H1 (cell line): ENCODE measurements around the gene ACADVL. TPM values are rescaled to one million over a fixed set of nuclear protein-coding genes. Genes with fewer than 3 reads are reported as not detected.

ENCODE experiments used
- CREB1 ChIP-seq: IDR thresholded peaks from 2 replicates; pipeline ENCODE4 v1.6.1; 2012; ENCODE audit warnings: inconsistent platforms
- EGR1 ChIP-seq: IDR thresholded peaks from 2 replicates; pipeline ENCODE4 v1.6.1; 2011; ENCODE audit warnings: low read depth, low read length, borderline replicate concordance
- EP300 ChIP-seq, 2 experiments: IDR thresholded peaks; 1 replicate in 1 of 2; 2 replicates in 1 of 2; pipeline ENCODE4 v1.6.1; 2011 to 2012; ENCODE audit warnings: low read depth in 2 of 2, low read length in 2 of 2, mild to moderate bottlenecking in 2 of 2, borderline replicate concordance in 1 of 2, inconsistent platforms in 1 of 2, moderate library complexity in 1 of 2
- GABPA ChIP-seq: IDR thresholded peaks from 2 replicates; pipeline ENCODE4 v1.6.1; 2011; ENCODE audit warnings: mild to moderate bottlenecking, low read length, moderate library complexity, borderline replicate concordance; ENCODE audit not compliant: insufficient read depth
- POLR2AphosphoS5 ChIP-seq: IDR thresholded peaks from 2 replicates; pipeline ENCODE4 v1.6.1; 2011; ENCODE audit warnings: low read depth, low read length
- RNF2 ChIP-seq: fragments of 200-900, 300-1000 bp; sonication (generic); IDR thresholded peaks from 2 replicates; pipeline ENCODE4 v1.7.1; 2016; ENCODE audit warnings: borderline replicate concordance, low read depth, mild to moderate bottlenecking, antibody characterized with exemption, low read length; ENCODE audit not compliant: poor library complexity, severe bottlenecking; ENCODE audit errors: missing control alignments
- SUZ12 ChIP-seq: fragments of 200-600 bp; sonication (generic); IDR thresholded peaks from 2 replicates; pipeline ENCODE4 v1.6.1; 2012; ENCODE audit warnings: mild to moderate bottlenecking, inconsistent platforms, low read length, moderate library complexity, mixed read lengths
- polyA plus RNA-seq, 7 experiments: library from polyadenylated mRNA; depleted of rRNA in 3 of 7; stranded (reverse) in 5 of 7; unstranded in 2 of 7; fragments of >200 nt in 5 of 7; fragments of 200-250 nt in 2 of 7; gene quantifications; 1 replicate in 5 of 7; 2 replicates in 1 of 7; 4 replicates in 1 of 7; pipeline versions ENCODE4 v1.2.1 to v1.2.3, GENCODE V29; 2011 to 2013; ENCODE audit warnings: missing spikeins in 2 of 7, mixed read lengths in 2 of 7
- total RNA-seq: library from RNA; stranded (reverse); fragmentation: NEBNext Ultra II Directional; extraction: Animal tissue kit (Norgen Biotek cat#: 25700); gene quantifications from 2 replicates; pipeline ENCODE4 v1.2.1, GENCODE V29; 2021
- TF ChIP-seq, protein P1 (sequence below): IDR thresholded peaks from 2 replicates; pipeline ENCODE4 v1.6.1; 2012; ENCODE audit warnings: inconsistent platforms

Gene ACADVL
- total and polyA plus RNA-seq, 2 of the 8 experiments (the other 6 are each of a cell fraction or from before 2014, with no cell fraction given) = 181 to 231 TPM

DNA sequence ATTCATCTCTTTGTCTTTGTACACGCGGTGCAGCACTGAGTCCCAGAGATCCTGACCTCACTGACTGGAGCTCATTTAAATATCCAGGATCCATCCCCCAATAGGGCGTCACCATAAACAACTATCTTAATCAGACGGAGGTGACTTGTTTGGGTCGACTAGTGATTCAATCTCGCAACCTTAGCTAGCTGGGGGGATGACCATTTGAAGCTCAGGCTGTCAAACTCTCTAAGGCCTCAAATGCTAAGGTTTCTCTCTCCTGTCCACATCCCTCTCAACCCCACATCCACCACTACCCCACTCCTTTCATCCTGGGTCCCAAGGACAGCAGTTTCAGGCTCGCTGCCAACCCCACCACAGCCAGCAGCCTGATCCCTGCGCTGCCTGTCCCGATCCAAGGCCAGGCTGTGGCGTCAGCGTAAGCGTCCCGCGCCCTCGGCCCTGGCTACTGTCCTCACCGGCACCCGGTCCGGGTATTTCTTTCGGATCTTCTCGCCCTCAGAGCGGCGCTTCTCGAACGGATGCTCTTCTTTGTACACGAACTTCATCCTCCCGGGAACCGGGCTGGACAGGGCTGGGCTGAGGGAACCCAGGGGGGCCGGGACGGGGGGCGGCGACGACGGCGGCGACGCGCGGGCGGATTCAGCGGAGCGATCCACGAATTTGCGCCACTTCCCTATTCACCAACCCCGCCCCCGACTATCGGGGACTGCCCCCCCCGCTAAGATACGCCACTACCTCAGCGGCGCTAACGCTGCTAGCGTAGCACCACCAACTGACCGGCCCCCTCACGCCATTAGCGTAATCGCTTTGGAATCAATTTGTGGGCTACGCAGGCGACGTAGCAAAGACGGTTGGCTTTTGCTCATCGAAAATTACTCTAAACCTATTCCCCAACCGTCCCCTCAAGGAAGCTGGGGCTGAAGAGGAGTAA lies 22.3 kb downstream of the ACADVL start, which contains the start of gene GABARAP (continued):
- peak; percentile 71; the same call in 1 of the 2 replicates for TF ChIP-seq EGR1
- no peak for TF ChIP-seq RNF2
- TF ChIP-seq, protein P1, sequence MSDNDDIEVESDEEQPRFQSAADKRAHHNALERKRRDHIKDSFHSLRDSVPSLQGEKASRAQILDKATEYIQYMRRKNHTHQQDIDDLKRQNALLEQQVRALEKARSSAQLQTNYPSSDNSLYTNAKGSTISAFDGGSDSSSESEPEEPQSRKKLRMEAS = peak; percentile 49
- no peak for TF ChIP-seq EP300 (IDR thresholded peaks at IDR 0.05; ENCODE audit: borderline replicate concordance in 1 of 2, low read depth in 2 of 2, low read length in 2 of 2)
- peak; percentile 80 for TF ChIP-seq CREB1
- no peak for TF ChIP-seq SUZ12
- peak; percentile 11 for TF ChIP-seq POLR2AphosphoS5
- TF ChIP-seq GABPA = no peak
